Body of pancreas (tissue), 4 donors: Measurements from ENCODE around the gene LRPPRC.

ENCODE experiments used
- CTCF ChIP-seq, 7 experiments: fragments of 450-650 bp in 4 of 7; fragments of 200-600 bp in 3 of 7; sonication (generic) in 3 of 7; IDR thresholded peaks; one replicate each; pipeline ENCODE4 v1.5.1; 2016 to 2019; ENCODE audit warnings: antibody characterized with exemption in 7 of 7
- POLR2A ChIP-seq, 3 donors: fragments of 450-650 bp; IDR thresholded peaks; one replicate each; pipeline ENCODE4 v1.6.1; 2016; ENCODE audit warnings: antibody characterized with exemption in 3 of 3, mild to moderate bottlenecking in 2 of 3

GRCh38 chr2:43998263-43998662 lies 2.5 kb upstream of the LRPPRC start:
- no peak for TF ChIP-seq CTCF (IDR thresholded peaks at IDR 0.05)
- no peak for TF ChIP-seq POLR2A (IDR thresholded peaks at IDR 0.05)
